ENCODE results near the gene MARVELD1.

DNA sequence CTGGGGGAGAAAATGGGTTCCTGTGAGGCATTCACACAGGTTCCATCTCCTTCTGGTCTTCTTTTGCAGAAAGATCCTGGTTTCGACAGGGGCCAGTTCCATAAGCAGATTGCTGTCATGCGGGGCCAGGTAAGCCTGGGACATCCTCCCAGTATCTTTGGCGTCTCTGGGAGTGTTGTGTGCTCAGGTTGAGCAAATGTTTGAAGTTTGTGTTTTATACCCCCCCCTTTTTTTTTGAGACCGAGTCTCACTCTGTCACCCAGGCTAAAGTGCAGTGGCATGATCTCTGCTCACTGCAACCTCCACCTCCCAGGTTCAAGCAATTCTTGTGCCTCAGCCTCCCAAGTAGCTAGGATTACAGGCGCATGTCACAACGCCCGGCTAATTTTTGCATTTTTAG is 46.5 kb upstream of the MARVELD1 start:
- TF ChIP-seq, protein P1, sequence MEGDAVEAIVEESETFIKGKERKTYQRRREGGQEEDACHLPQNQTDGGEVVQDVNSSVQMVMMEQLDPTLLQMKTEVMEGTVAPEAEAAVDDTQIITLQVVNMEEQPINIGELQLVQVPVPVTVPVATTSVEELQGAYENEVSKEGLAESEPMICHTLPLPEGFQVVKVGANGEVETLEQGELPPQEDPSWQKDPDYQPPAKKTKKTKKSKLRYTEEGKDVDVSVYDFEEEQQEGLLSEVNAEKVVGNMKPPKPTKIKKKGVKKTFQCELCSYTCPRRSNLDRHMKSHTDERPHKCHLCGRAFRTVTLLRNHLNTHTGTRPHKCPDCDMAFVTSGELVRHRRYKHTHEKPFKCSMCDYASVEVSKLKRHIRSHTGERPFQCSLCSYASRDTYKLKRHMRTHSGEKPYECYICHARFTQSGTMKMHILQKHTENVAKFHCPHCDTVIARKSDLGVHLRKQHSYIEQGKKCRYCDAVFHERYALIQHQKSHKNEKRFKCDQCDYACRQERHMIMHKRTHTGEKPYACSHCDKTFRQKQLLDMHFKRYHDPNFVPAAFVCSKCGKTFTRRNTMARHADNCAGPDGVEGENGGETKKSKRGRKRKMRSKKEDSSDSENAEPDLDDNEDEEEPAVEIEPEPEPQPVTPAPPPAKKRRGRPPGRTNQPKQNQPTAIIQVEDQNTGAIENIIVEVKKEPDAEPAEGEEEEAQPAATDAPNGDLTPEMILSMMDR (IDR thresholded peaks at IDR 0.05): no peak
- TF ChIP-seq POLR2A (IDR thresholded peaks at IDR 0.05) (no peak), POLR2AphosphoS5 (IDR thresholded peaks at IDR 0.05) (no peak), EP300 (IDR thresholded peaks at IDR 0.05) (no peak)
